Endothelial cell of umbilical vein (primary cell): ENCODE measurements around the gene VEGFA.

Experiments used
- CTCF ChIP-seq, 2 donors: IDR thresholded peaks; 1 replicate in 1 of 2; 2 replicates in 1 of 2; pipeline ENCODE4 v1.5.1; 2011; ENCODE audit warnings: low read length in 2 of 2, mild to moderate bottlenecking in 2 of 2, moderate library complexity in 2 of 2, control low read depth in 1 of 2, inconsistent platforms in 1 of 2, low read depth in 1 of 2; ENCODE audit not compliant: insufficient read depth in 1 of 2; ENCODE audit errors: extremely low read depth in 1 of 2
- EZH2 ChIP-seq: IDR thresholded peaks from 2 replicates; pipeline ENCODE4 v1.6.1; 2012; ENCODE audit warnings: borderline replicate concordance, low read depth, mild to moderate bottlenecking, moderate library complexity, low read length, inconsistent platforms; ENCODE audit not compliant: severe bottlenecking
- GATA2 ChIP-seq: IDR thresholded peaks from 2 replicates; pipeline ENCODE4 v1.7.0; 2011; ENCODE audit warnings: low read depth, mild to moderate bottlenecking, moderate library complexity, mixed read lengths, low read length; ENCODE audit not compliant: insufficient read length, insufficient read depth
- MAX ChIP-seq: IDR thresholded peaks from 2 replicates; pipeline ENCODE4 v1.6.1; 2011; ENCODE audit not compliant: insufficient read depth, insufficient read length
- POLR2AphosphoS5 ChIP-seq: IDR thresholded peaks from 2 replicates; pipeline ENCODE4 v1.6.1; 2012; ENCODE audit warnings: low read depth, mild to moderate bottlenecking, control low read depth, low read length, moderate library complexity; ENCODE audit not compliant: insufficient read depth

GRCh38 chr6:43746613-43747102 is 23.4 kb upstream of the VEGFA start:
- TF ChIP-seq MAX (no peak), POLR2AphosphoS5 (no peak), CTCF (IDR thresholded peaks at IDR 0.05; ENCODE audit: extremely low read depth in 1 of 2, insufficient read depth in 1 of 2, low read depth in 1 of 2, low read length in 2 of 2) (no peak), EZH2 (no peak), GATA2 (no peak)
